ENCODE measurements around the gene SUGT1.
"Not testable (repeated sequence)": the region's sequence is repeated elsewhere in the genome, so short reads cannot be mapped to it uniquely, and the experiment has no call there.

DNA sequence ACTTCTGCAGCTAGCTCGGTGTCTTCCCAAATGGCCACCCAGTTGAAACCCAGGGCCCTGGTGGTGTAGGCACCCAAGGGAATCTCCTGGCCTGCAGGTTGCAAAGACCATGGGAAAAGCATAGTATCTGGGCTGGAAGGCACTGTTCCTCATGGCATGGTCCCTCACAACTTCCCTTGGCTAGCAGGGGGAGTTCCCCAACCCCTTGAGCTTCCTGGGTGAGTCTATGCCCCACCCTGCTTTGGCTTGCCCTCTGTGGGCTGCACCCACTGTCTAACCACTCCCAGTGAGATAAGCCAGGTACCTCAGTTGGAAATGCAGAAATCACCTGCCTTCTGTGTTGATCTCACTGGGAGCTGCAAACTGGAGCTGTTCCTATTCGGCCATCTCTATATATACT is 68.7 kb downstream of the SUGT1 start:
- TF ChIP-seq POLR2A (IDR thresholded peaks at IDR 0.05): not testable (repeated sequence)
- TF ChIP-seq, protein P1, sequence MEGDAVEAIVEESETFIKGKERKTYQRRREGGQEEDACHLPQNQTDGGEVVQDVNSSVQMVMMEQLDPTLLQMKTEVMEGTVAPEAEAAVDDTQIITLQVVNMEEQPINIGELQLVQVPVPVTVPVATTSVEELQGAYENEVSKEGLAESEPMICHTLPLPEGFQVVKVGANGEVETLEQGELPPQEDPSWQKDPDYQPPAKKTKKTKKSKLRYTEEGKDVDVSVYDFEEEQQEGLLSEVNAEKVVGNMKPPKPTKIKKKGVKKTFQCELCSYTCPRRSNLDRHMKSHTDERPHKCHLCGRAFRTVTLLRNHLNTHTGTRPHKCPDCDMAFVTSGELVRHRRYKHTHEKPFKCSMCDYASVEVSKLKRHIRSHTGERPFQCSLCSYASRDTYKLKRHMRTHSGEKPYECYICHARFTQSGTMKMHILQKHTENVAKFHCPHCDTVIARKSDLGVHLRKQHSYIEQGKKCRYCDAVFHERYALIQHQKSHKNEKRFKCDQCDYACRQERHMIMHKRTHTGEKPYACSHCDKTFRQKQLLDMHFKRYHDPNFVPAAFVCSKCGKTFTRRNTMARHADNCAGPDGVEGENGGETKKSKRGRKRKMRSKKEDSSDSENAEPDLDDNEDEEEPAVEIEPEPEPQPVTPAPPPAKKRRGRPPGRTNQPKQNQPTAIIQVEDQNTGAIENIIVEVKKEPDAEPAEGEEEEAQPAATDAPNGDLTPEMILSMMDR (IDR thresholded peaks at IDR 0.05): not testable (repeated sequence)
